ENCODE results near the gene STRADA.
"Not testable (repeated sequence)": the region's sequence is repeated elsewhere in the genome, so short reads cannot be mapped to it uniquely, and the experiment has no call there.

STRADA gene

GRCh38 chr17:63754046-63754445, 12.4 kb upstream of the STRADA start:
- no peak for DNase-seq (ENCODE audit: low read depth in 2 of 2)

GRCh38 chr17:63753215-63753614, 11.6 kb upstream of the STRADA start:
- no peak for DNase-seq (ENCODE audit: low read depth in 2 of 2)

GRCh38 chr17:63752707-63753106, 11.1 kb upstream of the STRADA start:
- DNase-seq (ENCODE audit: low read depth in 2 of 2), result no peak

GRCh38 chr17:63751806-63752205, 10.2 kb upstream of the STRADA start:
- no peak for DNase-seq (ENCODE audit: low read depth in 2 of 2)

- DNase-seq (ENCODE audit: low read depth in 2 of 2), result peak in 1 of 2 donors; percentile 24
Measured at GRCh38 chr17:63741143-63741407, 524 bp downstream of the STRADA start.

- DNase-seq (ENCODE audit: low read depth in 2 of 2), result no peak
Measured at GRCh38 chr17:63740464-63741142, 996 bp downstream of the STRADA start.

GRCh38 chr17:63735691-63736090, 5.9 kb downstream of the STRADA start:
- DNase-seq (ENCODE audit: low read depth in 2 of 2), result no peak

GRCh38 chr17:63722403-63722802, 19.2 kb downstream of the STRADA start:
- DNase-seq (ENCODE audit: low read depth in 2 of 2), result no peak

GRCh38 chr17:63720194-63720593, 21.4 kb downstream of the STRADA start:
- DNase-seq (ENCODE audit: low read depth in 2 of 2), result not testable (repeated sequence)

- DNase-seq (ENCODE audit: low read depth in 2 of 2), result no peak
Measured at GRCh38 chr17:63718988-63719387, 22.6 kb downstream of the STRADA start.

- DNase-seq (ENCODE audit: low read depth in 2 of 2), result no peak
Measured at GRCh38 chr17:63716426-63716825, 25.2 kb downstream of the STRADA start.

- DNase-seq (ENCODE audit: low read depth in 2 of 2), result no peak
Measured at GRCh38 chr17:63714550-63715277, 26.9 kb downstream of the STRADA start.

- DNase-seq (ENCODE audit: low read depth in 2 of 2), result no peak
Measured at GRCh38 chr17:63709110-63709509, 32.5 kb downstream of the STRADA start.

GRCh38 chr17:63707151-63707550, 34.4 kb downstream of the STRADA start:
- no peak for DNase-seq (ENCODE audit: low read depth in 2 of 2)

- no peak for DNase-seq (ENCODE audit: low read depth in 2 of 2)
Measured at GRCh38 chr17:63706336-63707082, 35.1 kb downstream of the STRADA start.

GRCh38 chr17:63705657-63706056, 35.9 kb downstream of the STRADA start:
- no peak for DNase-seq (ENCODE audit: low read depth in 2 of 2)

- DNase-seq (ENCODE audit: low read depth in 2 of 2), result no peak
Measured at GRCh38 chr17:63704836-63705235, 36.8 kb downstream of the STRADA start.

GRCh38 chr17:63704259-63704576, 37.4 kb downstream of the STRADA start:
- no peak for DNase-seq (ENCODE audit: low read depth in 2 of 2)

GRCh38 chr17:63703556-63704258, 37.9 kb downstream of the STRADA start:
- no peak for DNase-seq (ENCODE audit: low read depth in 2 of 2)

- DNase-seq (ENCODE audit: low read depth in 2 of 2), result no peak
Measured at GRCh38 chr17:63703029-63703428, 38.6 kb downstream of the STRADA start.

- no peak for DNase-seq (ENCODE audit: low read depth in 2 of 2)
Measured at GRCh38 chr17:63702721-63703015, 38.9 kb downstream of the STRADA start.

- DNase-seq (ENCODE audit: low read depth in 2 of 2), result peak; percentile 68 to 70
Measured at GRCh38 chr17:63701868-63702720, 39.5 kb downstream of the STRADA start.

Data from stimulated activated CD4-positive, alpha-beta T cell treated with anti-CD3 and anti-CD28 coated beads, Interleukin-15, amount 100 ng/mL, for 48 hours (primary cell).